ENCODE results near the gene TUBB2A. TPM values are rescaled to one million over a fixed set of nuclear protein-coding genes. Genes with fewer than 3 reads are reported as not detected.

The TUBB2A gene
- total and polyA plus RNA-seq, 2 of the 13 experiments (the other 11 are each of a cell fraction or from before 2014, with no cell fraction given), result 35.3 to 106 TPM

DNA sequence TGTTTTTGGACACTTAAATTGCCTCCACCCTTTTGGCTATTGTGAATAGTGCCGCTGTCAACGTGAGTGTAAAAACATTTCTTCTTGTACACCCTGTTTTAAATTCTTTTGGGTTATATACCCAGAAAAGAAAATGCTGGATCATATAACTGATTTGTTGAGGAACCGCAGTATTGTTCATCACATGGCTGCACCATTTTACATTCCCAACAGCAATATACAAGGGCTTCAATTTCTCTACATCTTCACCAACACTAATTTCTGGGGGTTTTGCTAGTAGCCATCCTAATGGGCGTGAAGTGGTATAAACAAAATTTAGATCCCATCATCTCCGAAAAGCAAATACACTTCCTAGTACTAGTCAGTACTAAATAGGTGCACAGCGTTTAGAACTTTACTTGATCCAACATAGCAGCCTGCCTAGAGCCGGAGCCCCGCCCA, 39.4 kb downstream of the TUBB2A start (continued):
- TF ChIP-seq, protein P1, sequence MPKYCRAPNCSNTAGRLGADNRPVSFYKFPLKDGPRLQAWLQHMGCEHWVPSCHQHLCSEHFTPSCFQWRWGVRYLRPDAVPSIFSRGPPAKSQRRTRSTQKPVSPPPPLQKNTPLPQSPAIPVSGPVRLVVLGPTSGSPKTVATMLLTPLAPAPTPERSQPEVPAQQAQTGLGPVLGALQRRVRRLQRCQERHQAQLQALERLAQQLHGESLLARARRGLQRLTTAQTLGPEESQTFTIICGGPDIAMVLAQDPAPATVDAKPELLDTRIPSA (CRISPR knock-in tag; IDR thresholded peaks at IDR 0.05; ENCODE audit: borderline replicate concordance), result no peak
- TF ChIP-seq PHF21A (CRISPR knock-in tag; IDR thresholded peaks at IDR 0.05), result peak; percentile 61; the same call in 1 of the 2 replicates
- no peak for TF ChIP-seq TEAD2 (CRISPR knock-in tag; IDR thresholded peaks at IDR 0.05)
- TF ChIP-seq ZNF235 (CRISPR knock-in tag; IDR thresholded peaks at IDR 0.05; ENCODE audit: borderline replicate concordance), result no peak
- TF ChIP-seq, protein P2, sequence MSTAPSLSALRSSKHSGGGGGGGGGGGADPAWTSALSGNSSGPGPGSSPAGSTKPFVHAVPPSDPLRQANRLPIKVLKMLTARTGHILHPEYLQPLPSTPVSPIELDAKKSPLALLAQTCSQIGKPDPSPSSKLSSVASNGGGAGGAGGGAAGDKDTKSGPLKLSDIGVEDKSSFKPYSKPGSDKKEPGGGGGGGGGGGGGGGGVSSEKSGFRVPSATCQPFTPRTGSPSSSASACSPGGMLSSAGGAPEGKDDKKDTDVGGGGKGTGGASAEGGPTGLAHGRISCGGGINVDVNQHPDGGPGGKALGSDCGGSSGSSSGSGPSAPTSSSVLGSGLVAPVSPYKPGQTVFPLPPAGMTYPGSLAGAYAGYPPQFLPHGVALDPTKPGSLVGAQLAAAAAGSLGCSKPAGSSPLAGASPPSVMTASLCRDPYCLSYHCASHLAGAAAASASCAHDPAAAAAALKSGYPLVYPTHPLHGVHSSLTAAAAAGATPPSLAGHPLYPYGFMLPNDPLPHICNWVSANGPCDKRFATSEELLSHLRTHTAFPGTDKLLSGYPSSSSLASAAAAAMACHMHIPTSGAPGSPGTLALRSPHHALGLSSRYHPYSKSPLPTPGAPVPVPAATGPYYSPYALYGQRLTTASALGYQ (CRISPR knock-in tag; IDR thresholded peaks at IDR 0.05), result no peak
- TF ChIP-seq IKZF4 (CRISPR knock-in tag; IDR thresholded peaks at IDR 0.05; ENCODE audit: borderline replicate concordance, low read depth, not compliant biosample characterization), result no peak
- TF ChIP-seq GFI1 (CRISPR knock-in tag; IDR thresholded peaks at IDR 0.05; ENCODE audit: borderline replicate concordance), result 0 out of 2 replicates have a peak, but pooled peaks have one; percentile 50
- no peak for TF ChIP-seq ZSCAN12 (CRISPR knock-in tag; IDR thresholded peaks at IDR 0.05)
- no peak for TF ChIP-seq MAF1 (CRISPR knock-in tag; IDR thresholded peaks at IDR 0.05; ENCODE audit: borderline replicate concordance)
- 0 out of 2 replicates have a peak, but pooled peaks have one; percentile 54 for TF ChIP-seq FLYWCH1 (CRISPR knock-in tag; IDR thresholded peaks at IDR 0.05)
- no peak for TF ChIP-seq SATB2 (CRISPR knock-in tag; IDR thresholded peaks at IDR 0.05)
- peak; percentile 73; the same call in 1 of the 2 replicates for TF ChIP-seq ZMYM2 (CRISPR knock-in tag; IDR thresholded peaks at IDR 0.05)
- TF ChIP-seq TAF15 (IDR thresholded peaks at IDR 0.05; ENCODE audit: low read depth, low read length, poor library complexity, severe bottlenecking), result no peak
- TF ChIP-seq ZNF264 (CRISPR knock-in tag; IDR thresholded peaks at IDR 0.05), result 0 out of 2 replicates have a peak, but pooled peaks have one; percentile 13
- TF ChIP-seq FOXA3 (CRISPR knock-in tag; IDR thresholded peaks at IDR 0.05), result no peak
- TF ChIP-seq NFKBIZ (CRISPR knock-in tag; IDR thresholded peaks at IDR 0.05), result no peak
- TF ChIP-seq, protein P3, sequence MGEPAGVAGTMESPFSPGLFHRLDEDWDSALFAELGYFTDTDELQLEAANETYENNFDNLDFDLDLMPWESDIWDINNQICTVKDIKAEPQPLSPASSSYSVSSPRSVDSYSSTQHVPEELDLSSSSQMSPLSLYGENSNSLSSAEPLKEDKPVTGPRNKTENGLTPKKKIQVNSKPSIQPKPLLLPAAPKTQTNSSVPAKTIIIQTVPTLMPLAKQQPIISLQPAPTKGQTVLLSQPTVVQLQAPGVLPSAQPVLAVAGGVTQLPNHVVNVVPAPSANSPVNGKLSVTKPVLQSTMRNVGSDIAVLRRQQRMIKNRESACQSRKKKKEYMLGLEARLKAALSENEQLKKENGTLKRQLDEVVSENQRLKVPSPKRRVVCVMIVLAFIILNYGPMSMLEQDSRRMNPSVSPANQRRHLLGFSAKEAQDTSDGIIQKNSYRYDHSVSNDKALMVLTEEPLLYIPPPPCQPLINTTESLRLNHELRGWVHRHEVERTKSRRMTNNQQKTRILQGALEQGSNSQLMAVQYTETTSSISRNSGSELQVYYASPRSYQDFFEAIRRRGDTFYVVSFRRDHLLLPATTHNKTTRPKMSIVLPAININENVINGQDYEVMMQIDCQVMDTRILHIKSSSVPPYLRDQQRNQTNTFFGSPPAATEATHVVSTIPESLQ (CRISPR knock-in tag; conservative IDR thresholded peaks at IDR 0.05), result 0 out of 2 replicates have a peak, but pooled peaks have one; percentile 7
- TF ChIP-seq ZNF562 (CRISPR knock-in tag; IDR thresholded peaks at IDR 0.05; ENCODE audit: borderline replicate concordance), result 0 out of 2 replicates have a peak, but pooled peaks have one; percentile 41
- TF ChIP-seq AKAP8 (CRISPR knock-in tag; IDR thresholded peaks at IDR 0.05), result no peak

All from HepG2 (cell line).